ENCODE results near the gene CIBAR2. TPM values are rescaled to one million over a fixed set of nuclear protein-coding genes. Genes with fewer than 3 reads are reported as not detected.

Gene CIBAR2
- total RNA-seq, 1 donor from 2014 or later = 12.8 TPM

DNA sequence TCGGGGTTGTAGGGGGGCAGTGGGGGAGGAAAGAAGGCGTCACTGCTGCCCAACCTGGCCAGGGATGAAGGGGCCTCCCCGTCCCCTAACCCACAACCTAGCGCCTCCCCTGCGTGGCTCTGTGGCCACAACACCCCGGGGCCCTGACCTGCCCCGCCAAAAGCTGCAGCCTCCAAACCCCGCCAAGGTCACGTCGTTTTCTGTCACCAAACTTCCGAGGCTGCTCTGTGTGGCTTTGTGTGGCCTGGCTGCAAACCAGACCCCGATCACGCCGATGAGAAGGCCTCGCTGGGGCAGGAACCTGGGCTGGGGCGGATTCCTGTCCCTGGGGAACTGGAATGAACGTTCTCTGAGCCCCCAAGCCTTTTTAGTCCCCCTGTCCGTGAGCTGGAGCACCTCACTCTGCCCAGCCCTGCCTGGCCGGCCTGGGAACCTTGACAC lies 30.5 kb upstream of the CIBAR2 start:
- TF ChIP-seq, protein P1, sequence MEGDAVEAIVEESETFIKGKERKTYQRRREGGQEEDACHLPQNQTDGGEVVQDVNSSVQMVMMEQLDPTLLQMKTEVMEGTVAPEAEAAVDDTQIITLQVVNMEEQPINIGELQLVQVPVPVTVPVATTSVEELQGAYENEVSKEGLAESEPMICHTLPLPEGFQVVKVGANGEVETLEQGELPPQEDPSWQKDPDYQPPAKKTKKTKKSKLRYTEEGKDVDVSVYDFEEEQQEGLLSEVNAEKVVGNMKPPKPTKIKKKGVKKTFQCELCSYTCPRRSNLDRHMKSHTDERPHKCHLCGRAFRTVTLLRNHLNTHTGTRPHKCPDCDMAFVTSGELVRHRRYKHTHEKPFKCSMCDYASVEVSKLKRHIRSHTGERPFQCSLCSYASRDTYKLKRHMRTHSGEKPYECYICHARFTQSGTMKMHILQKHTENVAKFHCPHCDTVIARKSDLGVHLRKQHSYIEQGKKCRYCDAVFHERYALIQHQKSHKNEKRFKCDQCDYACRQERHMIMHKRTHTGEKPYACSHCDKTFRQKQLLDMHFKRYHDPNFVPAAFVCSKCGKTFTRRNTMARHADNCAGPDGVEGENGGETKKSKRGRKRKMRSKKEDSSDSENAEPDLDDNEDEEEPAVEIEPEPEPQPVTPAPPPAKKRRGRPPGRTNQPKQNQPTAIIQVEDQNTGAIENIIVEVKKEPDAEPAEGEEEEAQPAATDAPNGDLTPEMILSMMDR (IDR thresholded peaks at IDR 0.05) = no peak
- Histone ChIP-seq H3K4me1 (peaks cover 26% of the 10 kb centered on the region), H3K9me3 (no peaks in the 10 kb centered on the region), H3K4me3 (no peak overlapping the region), H3K27ac (no peak overlapping the region), H3K36me3 (no peaks in the 10 kb centered on the region), H3K27me3 (ENCODE audit: low read depth) (no peaks in the 10 kb centered on the region)
- no peak for DNase-seq
- no peak for ATAC-seq
- intact Hi-C loops (cut with DNase I) = no loop called here

DNA sequence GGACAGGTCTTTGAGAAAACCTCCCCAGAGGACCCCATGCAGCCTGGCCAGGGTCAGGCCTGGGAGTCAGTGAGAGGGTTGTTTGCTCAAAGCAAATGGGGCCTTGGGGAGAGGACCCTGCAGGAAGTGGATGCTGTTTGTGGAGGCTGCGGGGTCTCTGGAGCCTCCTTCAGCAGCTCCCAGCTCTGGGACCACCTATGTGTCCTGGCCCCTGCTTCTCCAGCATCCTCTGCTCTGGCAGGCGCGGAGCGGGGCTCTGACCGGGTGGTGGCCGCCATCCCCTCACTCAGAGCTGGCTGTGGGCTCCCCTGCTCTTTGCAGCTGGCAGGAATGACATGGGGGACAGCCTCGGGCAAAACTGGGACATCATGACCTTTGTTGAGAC lies 29.8 kb upstream of the CIBAR2 start:
- no peak overlapping the region for H3K4me3 ChIP-seq
- no peak overlapping the region for H3K27ac ChIP-seq
- no peaks in the 10 kb centered on the region for H3K36me3 ChIP-seq
- no peaks in the 10 kb centered on the region for H3K9me3 ChIP-seq
- ATAC-seq (no peak), DNase-seq (no peak)
- intact Hi-C loops (cut with DNase I) = no loop called here
- no peaks in the 10 kb centered on the region for H3K27me3 ChIP-seq (ENCODE audit: low read depth)
- TF ChIP-seq, protein P1 (IDR thresholded peaks at IDR 0.05) = no peak
- peaks cover 26% of the 10 kb centered on the region for H3K4me1 ChIP-seq

GRCh38 chr16:85141491-85142128 lies 29.3 kb upstream of the CIBAR2 start:
- intact Hi-C loops (cut with DNase I) = no loop called here
- H3K27ac ChIP-seq = no peak overlapping the region
- H3K4me3 ChIP-seq = no peak overlapping the region
- DNase-seq (no peak), ATAC-seq (no peak)
- no peaks in the 10 kb centered on the region for H3K9me3 ChIP-seq
- TF ChIP-seq, protein P1 (IDR thresholded peaks at IDR 0.05) = no peak
- no peaks in the 10 kb centered on the region for H3K36me3 ChIP-seq
- H3K27me3 ChIP-seq (ENCODE audit: low read depth) = no peaks in the 10 kb centered on the region
- H3K4me1 ChIP-seq = peaks cover 26% of the 10 kb centered on the region

DNA sequence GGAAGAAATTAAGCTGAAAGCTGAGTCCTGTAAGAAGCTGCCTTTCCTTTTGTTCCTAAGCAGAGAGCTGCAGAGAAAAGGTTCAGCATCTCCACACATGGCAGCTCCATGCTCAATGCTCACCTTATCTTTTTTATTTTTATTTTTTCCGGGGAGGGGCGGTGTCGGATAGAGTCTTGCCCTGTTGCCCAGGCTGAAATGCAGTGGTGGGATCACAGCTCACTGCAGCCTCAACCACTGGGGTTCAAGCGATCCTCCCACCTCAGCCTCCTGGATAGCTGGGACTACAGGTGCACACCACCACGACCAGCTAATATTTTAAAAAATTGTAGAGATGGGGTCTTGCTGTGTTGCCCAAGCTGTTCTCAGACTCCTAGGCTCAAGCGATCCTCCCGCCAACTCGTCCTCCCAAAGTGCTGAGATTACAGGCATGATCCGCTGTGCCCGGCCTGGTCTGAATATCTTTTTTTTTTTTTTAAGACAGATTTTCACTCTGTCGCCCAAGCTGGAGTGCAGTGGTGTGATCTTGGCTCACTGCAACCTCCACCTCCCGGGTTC lies 28.3 kb upstream of the CIBAR2 start:
- Histone ChIP-seq H3K27me3 (ENCODE audit: low read depth) (no peaks in the 10 kb centered on the region), H3K36me3 (no peaks in the 10 kb centered on the region), H3K9me3 (no peaks in the 10 kb centered on the region), H3K27ac (no peak overlapping the region), H3K4me3 (no peak overlapping the region), H3K4me1 (peaks cover 29% of the 10 kb centered on the region)
- TF ChIP-seq, protein P1 (IDR thresholded peaks at IDR 0.05) = no peak
- DNase-seq = no peak
- intact Hi-C loops (cut with DNase I) = no loop called here
- ATAC-seq = no peak

DNA sequence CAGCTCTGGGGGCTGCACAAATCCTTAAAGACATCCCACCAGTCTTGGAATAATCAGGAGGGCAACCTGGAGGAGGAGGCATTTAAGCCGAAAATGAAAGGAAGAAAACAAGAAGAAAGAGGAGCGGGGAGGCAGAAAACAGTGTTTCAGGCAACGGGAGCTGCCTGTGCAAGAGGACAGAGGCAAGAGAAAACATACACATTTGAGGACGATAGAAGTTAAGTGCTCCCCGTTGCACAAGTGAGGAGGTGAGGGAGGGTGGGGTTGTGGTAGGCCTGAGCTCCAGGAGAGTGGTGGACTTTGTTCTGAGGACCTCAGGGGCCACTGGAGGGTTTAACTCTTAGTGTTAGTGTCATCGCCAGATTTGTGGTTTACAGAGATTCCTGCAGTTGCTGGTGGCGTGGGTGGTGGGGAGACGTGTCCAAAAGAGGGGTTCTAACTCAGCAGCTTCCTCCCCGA lies 27.6 kb upstream of the CIBAR2 start:
- DNase-seq (no peak), ATAC-seq (no peak)
- Histone ChIP-seq H3K36me3 (no peaks in the 10 kb centered on the region), H3K4me1 (peaks cover 30% of the 10 kb centered on the region), H3K9me3 (no peaks in the 10 kb centered on the region), H3K27me3 (ENCODE audit: low read depth) (no peaks in the 10 kb centered on the region), H3K4me3 (no peak overlapping the region), H3K27ac (no peak overlapping the region)
- intact Hi-C loops (cut with DNase I) = no loop called here
- TF ChIP-seq, protein P1 (IDR thresholded peaks at IDR 0.05) = no peak
